Glomerular visceral epithelial cell (primary cell): ENCODE measurements around the gene MTHFR.

ENCODE experiments used
- DNase-seq: peaks from one replicate; pipeline ENCODE4 v3.0.0-alpha.2; 2016; ENCODE audit errors: extremely low spot score

The MTHFR gene

GRCh38 chr1:11805422-11806306 lies at the start of gene MTHFR, which contains the start of gene CLCN6:
MTHFR (minus strand) TSS chr1:11805964; CDS start chr1:11803116, 2,848 bp downstream.
CLCN6 (plus strand) TSS chr1:11806191; CDS start chr1:11806263, 72 bp downstream.
- peak; percentile 100 for DNase-seq

GRCh38 chr1:11855430-11855829 lies 49.7 kb upstream of the MTHFR start:
- DNase-seq = no peak

GRCh38 chr1:11854519-11854918 lies 48.8 kb upstream of the MTHFR start:
- DNase-seq = no peak

- DNase-seq = no peak
Observed at GRCh38 chr1:11851180-11851579, 45.4 kb upstream of the MTHFR start.

- DNase-seq = no peak
Observed at GRCh38 chr1:11850156-11850555, 44.4 kb upstream of the MTHFR start.

- no peak for DNase-seq
Observed at GRCh38 chr1:11848373-11848700, 42.6 kb upstream of the MTHFR start.

- DNase-seq = no peak
Observed at GRCh38 chr1:11847667-11848372, 42.1 kb upstream of the MTHFR start, which contains the start of gene NPPA. NPPA (minus strand) TSS chr1:11847783; CDS start chr1:11847684, 99 bp downstream.

- no peak for DNase-seq
Observed at GRCh38 chr1:11845641-11846335, 40.0 kb upstream of the MTHFR start.

- DNase-seq = no peak
Observed at GRCh38 chr1:11842154-11843041, 36.6 kb upstream of the MTHFR start.

- DNase-seq = no peak
Observed at GRCh38 chr1:11841245-11842153, 35.7 kb upstream of the MTHFR start.

- no peak for DNase-seq
Observed at GRCh38 chr1:11839727-11840705, 34.3 kb upstream of the MTHFR start.

GRCh38 chr1:11838349-11839272 lies 32.8 kb upstream of the MTHFR start:
- peak; percentile 64 for DNase-seq

GRCh38 chr1:11837767-11838348 lies 32.1 kb upstream of the MTHFR start:
- no peak for DNase-seq

- DNase-seq = no peak
Observed at GRCh38 chr1:11836955-11837766, 31.4 kb upstream of the MTHFR start.

- DNase-seq = no peak
Observed at GRCh38 chr1:11835441-11836225, 29.9 kb upstream of the MTHFR start.

GRCh38 chr1:11833900-11834299 lies 28.1 kb upstream of the MTHFR start:
- DNase-seq = no peak
